Stimulated activated CD8-positive, alpha-beta memory T cell treated with anti-CD3 and anti-CD28 coated beads, Interleukin-2, amount 100 ng/mL, for 1 hour (primary cell): Measurements from ENCODE around the gene ABCC4.

Source experiments
- DNase-seq, 2 donors: peaks; one replicate each; pipeline ENCODE4 v3.0.0-alpha.2; 2020; ENCODE audit warnings: low read depth in 2 of 2

ABCC4 gene

GRCh38 chr13:94997126-94997525 is 304.1 kb downstream of the ABCC4 start:
- no peak for DNase-seq

GRCh38 chr13:94996445-94996844 is 304.8 kb downstream of the ABCC4 start:
- no peak for DNase-seq

DNA sequence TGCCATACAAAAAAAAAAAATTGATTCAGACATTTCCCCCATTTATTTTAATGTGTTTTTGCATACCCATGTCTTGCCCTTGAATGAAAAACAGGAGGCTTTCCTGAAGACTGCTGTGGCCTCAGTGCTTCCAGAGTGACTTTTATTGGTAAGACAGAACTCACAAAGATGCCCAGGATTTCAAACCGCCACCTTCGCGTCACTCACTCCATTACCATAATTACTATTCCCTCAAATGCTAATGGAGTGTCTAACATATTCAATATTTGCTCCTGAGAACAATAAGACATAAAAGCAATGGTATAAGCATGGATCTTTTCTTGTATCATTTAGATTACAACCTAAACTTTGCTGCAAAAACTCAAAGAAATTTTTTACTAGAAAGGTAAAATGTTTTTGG is 306.7 kb downstream of the ABCC4 start:
- DNase-seq: no peak

DNA sequence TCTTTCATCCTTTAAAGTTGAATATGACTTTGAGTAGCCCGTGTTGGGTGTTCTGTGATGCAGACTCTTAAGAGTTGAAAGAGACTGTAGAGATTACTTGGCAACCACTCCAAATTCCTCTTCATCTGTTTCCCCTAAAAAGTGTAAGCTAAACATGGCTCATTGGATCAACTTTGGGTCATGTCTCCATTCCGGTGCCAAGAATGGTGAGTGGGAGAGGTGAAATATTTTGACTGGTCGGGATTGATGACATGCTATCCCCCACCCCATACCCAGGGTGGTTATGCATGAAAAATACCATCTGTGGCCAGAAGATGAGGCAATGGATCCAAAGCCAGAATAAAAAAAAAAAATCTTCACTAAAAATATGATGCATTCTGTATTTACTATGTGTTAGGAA is 307.6 kb downstream of the ABCC4 start:
- DNase-seq: no peak

DNA sequence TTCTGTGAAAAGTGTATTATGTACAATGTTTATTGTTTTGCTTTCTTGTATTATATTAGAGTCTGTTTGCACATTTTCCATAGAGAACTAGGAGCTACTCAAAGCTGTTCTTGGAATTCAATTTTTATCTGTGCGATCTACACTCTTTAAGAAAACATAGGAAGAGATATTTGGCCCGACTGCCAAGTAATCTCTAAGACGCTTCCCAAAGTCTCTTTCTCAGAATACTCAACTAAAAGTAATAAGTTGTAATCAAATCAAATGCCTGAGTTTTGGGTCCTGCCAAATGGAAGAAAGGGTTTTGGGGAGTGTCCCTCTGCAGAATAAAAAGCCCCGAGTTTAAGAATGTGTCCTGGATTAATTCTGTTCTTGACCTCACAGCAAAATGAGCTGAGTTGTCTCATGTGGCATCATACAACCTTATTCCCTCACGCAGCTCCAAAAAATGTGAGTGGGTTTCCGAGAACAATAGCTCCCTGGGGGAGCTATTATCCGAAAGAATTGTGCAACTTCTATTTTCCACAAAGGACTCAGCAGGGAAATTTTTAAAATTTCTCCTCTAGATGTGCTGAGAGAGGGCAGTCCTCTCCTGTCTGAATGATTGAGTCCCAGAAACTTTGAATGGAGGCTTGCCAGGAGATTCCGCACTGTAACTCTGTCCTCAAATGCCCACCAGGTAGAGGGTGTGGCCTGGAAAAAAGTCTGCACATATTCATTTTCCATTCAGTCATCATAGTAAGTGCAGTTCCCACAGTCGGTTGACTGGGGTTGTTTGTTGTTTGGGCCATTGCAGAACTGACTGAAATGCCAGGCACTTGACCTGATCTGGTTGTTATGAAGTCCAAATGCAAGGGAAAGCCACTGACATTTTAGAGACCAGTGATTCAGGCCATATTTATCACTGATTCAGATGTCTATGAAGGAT is 309.0 kb downstream of the ABCC4 start:
- no peak for DNase-seq

- DNase-seq: no peak
These were observed 312.6 kb downstream of the ABCC4 start for GRCh38 chr13:94988654-94989053.

GRCh38 chr13:94987869-94988268 is 313.4 kb downstream of the ABCC4 start:
- DNase-seq: no peak

DNA sequence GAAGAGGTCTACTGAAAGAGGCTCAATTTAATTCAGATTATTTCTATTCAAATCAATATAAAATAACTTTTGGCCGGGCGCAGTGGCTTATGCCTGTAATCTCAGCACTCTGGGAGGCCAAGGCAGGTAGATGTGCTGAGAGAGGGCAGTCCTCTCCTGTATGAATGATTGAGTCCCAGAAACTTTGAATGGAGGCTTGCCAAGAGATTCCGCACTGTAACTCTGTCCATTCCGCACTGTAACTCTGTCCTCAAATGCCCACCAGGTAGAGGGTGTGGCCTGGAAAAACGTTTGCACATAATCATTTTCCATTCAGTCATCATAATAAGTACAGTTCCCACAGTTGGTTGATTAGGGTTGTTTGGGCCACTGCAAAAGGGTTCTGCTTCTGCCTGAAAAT is 314.2 kb downstream of the ABCC4 start:
- DNase-seq: no peak

DNA sequence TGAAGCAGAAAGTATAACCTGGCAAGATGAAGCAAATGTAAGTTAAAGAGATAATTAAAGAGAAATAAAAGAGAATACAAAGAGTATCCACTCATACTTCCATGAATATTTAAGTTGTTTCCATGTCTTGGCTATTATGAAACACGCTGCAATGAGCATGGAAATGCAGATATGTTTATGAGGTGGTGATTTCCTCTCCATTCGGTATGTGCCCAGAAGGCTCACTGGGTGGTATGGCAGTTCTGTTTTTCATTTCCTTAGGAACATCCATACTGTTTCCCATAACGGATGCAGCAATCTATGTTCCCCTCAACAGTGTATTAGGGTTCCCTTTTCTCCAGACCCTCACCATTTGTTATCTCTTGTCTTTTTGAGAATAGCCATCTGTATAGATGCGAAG is 316.3 kb downstream of the ABCC4 start:
- DNase-seq: no peak

GRCh38 chr13:94978516-94978915 is 322.7 kb downstream of the ABCC4 start:
- no peak for DNase-seq

GRCh38 chr13:94974015-94974951 is 327.0 kb downstream of the ABCC4 start:
- no peak for DNase-seq

GRCh38 chr13:94972262-94972661 is 329.0 kb downstream of the ABCC4 start:
- DNase-seq: no peak
